Neuronal stem cell (in vitro differentiated cells): Measurements from ENCODE around the gene CD69.
"Not testable (repeated sequence)": the region's sequence is repeated elsewhere in the genome, so short reads cannot be mapped to it uniquely, and the experiment has no call there.

Source experiments
- DNase-seq: peaks from one replicate; pipeline ENCODE4 v3.0.0-alpha.2; 2013; ENCODE audit warnings: low spot score
- H2AFZ ChIP-seq: one replicate; pipeline ENCODE4 v1.6.1; 2013; ENCODE audit warnings: mild to moderate bottlenecking, low read length, inconsistent platforms
- H2AK5ac ChIP-seq: 2 replicates; pipeline ENCODE4 v1.6.1; 2013; ENCODE audit warnings: low read depth, mild to moderate bottlenecking, inconsistent platforms, low read length, moderate library complexity, mixed read lengths
- H2BK120ac ChIP-seq: 2 replicates; pipeline ENCODE4 v1.6.1; 2013; ENCODE audit warnings: low read depth, mild to moderate bottlenecking, inconsistent platforms, low read length, moderate library complexity, mixed read lengths
- H2BK12ac ChIP-seq: one replicate; pipeline ENCODE4 v1.6.1; 2013; ENCODE audit warnings: low read length, inconsistent platforms
- H2BK15ac ChIP-seq: 2 replicates; pipeline ENCODE4 v1.6.1; 2013; ENCODE audit warnings: mild to moderate bottlenecking, low read length, inconsistent platforms, mixed read lengths
- H2BK5ac ChIP-seq: one replicate; pipeline ENCODE4 v1.6.1; 2013; ENCODE audit warnings: inconsistent platforms, mild to moderate bottlenecking, low read length, moderate library complexity
- H3K14ac ChIP-seq: one replicate; pipeline ENCODE4 v1.6.1; 2013; ENCODE audit warnings: low read length, inconsistent platforms
- H3K18ac ChIP-seq: 2 replicates; pipeline ENCODE4 v1.6.1; 2013; ENCODE audit warnings: low read length, inconsistent platforms
- H3K23ac ChIP-seq: 2 replicates; pipeline ENCODE4 v1.6.1; 2013; ENCODE audit warnings: low read depth, mild to moderate bottlenecking, mixed read lengths, low read length, inconsistent platforms; ENCODE audit not compliant: poor library complexity
- H3K27ac ChIP-seq: replicated peaks from 3 replicates; pipeline ENCODE4 v1.5.1; 2013; ENCODE audit warnings: low read length, inconsistent platforms
- H3K27me3 ChIP-seq, 3 experiments: 2 replicates each; pipeline ENCODE4 v1.6.1; 2013; ENCODE audit warnings: low read length in 3 of 3, mild to moderate bottlenecking in 2 of 3, inconsistent platforms in 1 of 3, low read depth in 1 of 3, mixed read lengths in 1 of 3, moderate library complexity in 1 of 3; ENCODE audit not compliant: control insufficient read depth in 3 of 3, insufficient read depth in 3 of 3
- H3K36me3 ChIP-seq, 2 donors: replicated peaks in 1 of 2; 2 replicates each; pipeline ENCODE4 v1.6.1; 2013; ENCODE audit warnings: low read length in 2 of 2; ENCODE audit not compliant: control insufficient read depth in 2 of 2, insufficient read depth in 2 of 2
- H3K4ac ChIP-seq: 2 replicates; pipeline ENCODE4 v1.6.1; 2013; ENCODE audit warnings: inconsistent platforms, mild to moderate bottlenecking, low read length, moderate library complexity
- H3K4me1 ChIP-seq, 2 donors: 1 replicate in 1 of 2; 2 replicates in 1 of 2; pipeline ENCODE4 v1.6.1; 2013; ENCODE audit warnings: low read length in 2 of 2, low read depth in 1 of 2; ENCODE audit not compliant: control insufficient read depth in 2 of 2, insufficient read depth in 1 of 2
- H3K4me2 ChIP-seq: one replicate; pipeline ENCODE4 v1.6.1; 2013; ENCODE audit warnings: mild to moderate bottlenecking, low read length, inconsistent platforms; ENCODE audit not compliant: insufficient read depth, poor library complexity, severe bottlenecking
- H3K4me3 ChIP-seq, 2 donors: 2 replicates each; pipeline ENCODE4 v1.5.1; 2013; ENCODE audit warnings: low read length in 2 of 2, mild to moderate bottlenecking in 2 of 2, inconsistent platforms in 1 of 2, moderate library complexity in 1 of 2
- H3K79me1 ChIP-seq: one replicate; pipeline ENCODE4 v1.6.1; 2013; ENCODE audit warnings: low read depth, mild to moderate bottlenecking, inconsistent platforms, low read length, moderate library complexity
- H3K9ac ChIP-seq: one replicate; pipeline ENCODE4 v1.6.1; 2013; ENCODE audit warnings: mild to moderate bottlenecking, low read depth, low read length, inconsistent platforms; ENCODE audit not compliant: poor library complexity
- H3K9me3 ChIP-seq, 2 donors: replicated peaks in 1 of 2; 2 replicates each; pipeline versions ENCODE3 to v1.6.1; 2013; ENCODE audit warnings: low read length in 2 of 2, mild to moderate bottlenecking in 2 of 2, inconsistent platforms in 1 of 2, low read depth in 1 of 2, mixed read lengths in 1 of 2, moderate library complexity in 1 of 2; ENCODE audit not compliant: control insufficient read depth in 2 of 2, insufficient read depth in 1 of 2
- H4K8ac ChIP-seq: one replicate; pipeline ENCODE4 v1.6.1; 2013; ENCODE audit warnings: low read depth, mild to moderate bottlenecking, inconsistent platforms, low read length, moderate library complexity
- H4K91ac ChIP-seq: one replicate; pipeline ENCODE4 v1.6.1; 2013; ENCODE audit warnings: low read length, low read depth, mild to moderate bottlenecking, inconsistent platforms; ENCODE audit not compliant: poor library complexity
- WGBS, 2 donors: extraction: QIAGEN DNeasy Blood & Tissue Kit; methylation state at CpG; one replicate each; pipeline ENCODE4 v1.1.7; 2013; ENCODE audit warnings: missing lambda C conversion rate in 2 of 2, mixed read lengths in 1 of 2; ENCODE audit not compliant: insufficient read length in 2 of 2, insufficient replicate concordance in 1 of 2; ENCODE audit errors: extremely low coverage in 2 of 2; 5-methylcytosine and 5-hydroxymethylcytosine counted together

The CD69 gene

DNA sequence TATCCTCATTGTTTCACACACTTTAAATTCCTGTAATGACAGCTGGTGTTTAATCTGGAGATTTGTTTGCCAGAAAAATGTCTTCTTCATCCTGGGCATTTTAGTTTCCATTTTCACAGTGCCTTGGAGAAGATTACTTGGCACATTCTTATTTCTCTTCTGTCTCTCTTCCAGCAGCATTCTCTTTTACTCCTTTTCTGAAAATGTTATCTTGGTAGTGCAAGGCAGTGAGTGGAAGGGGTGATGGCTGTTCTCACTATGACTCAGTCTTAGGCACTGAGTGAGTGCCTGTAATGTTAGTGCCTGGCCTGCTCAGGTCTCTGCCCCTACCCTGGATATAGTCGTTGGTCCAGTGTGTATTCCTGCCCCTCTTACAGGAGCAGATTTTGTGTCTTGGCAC lies 40.9 kb downstream of the CD69 start:
- Histone ChIP-seq H3K4ac (no peak overlapping the region), H2BK120ac (no peak overlapping the region), H2BK12ac (no peak overlapping the region), H2AK5ac (no peak overlapping the region), H3K27ac (no peak overlapping the region), H2AFZ (no peak overlapping the region), H2BK5ac (no peak overlapping the region), H3K36me3 (no peaks in the 10 kb centered on the region), H3K27me3 (no peaks in the 10 kb centered on the region), H3K9me3 (peaks cover 0 to 2% of the 10 kb centered on the region in 2 donors), H3K4me3 (no peak overlapping the region), H4K91ac (no peak overlapping the region), H2BK15ac (no peak overlapping the region), H3K4me2 (no peak overlapping the region), H3K18ac (no peak overlapping the region), H3K9ac (no peak overlapping the region), H3K23ac (no peak overlapping the region), H3K79me1 (no peaks in the 10 kb centered on the region), H3K14ac (no peak overlapping the region), H3K4me1 (no peaks in the 10 kb centered on the region), H4K8ac (no peak overlapping the region)
- no CpG with 5 or more reads among the region's 1 CpG for WGBS, 2 donors
- DNase-seq, result no peak

- H3K27me3 ChIP-seq, result no peaks in the 10 kb centered on the region
- H3K79me1 ChIP-seq, result no peaks in the 10 kb centered on the region
- DNase-seq, result no peak
- no peak overlapping the region for H3K27ac ChIP-seq
- H3K18ac ChIP-seq, result no peak overlapping the region
- H2AK5ac ChIP-seq, result no peak overlapping the region
- H3K4ac ChIP-seq, result no peak overlapping the region
- H2BK12ac ChIP-seq, result no peak overlapping the region
- H3K14ac ChIP-seq, result no peak overlapping the region
- H2BK15ac ChIP-seq, result no peak overlapping the region
- no peak overlapping the region for H2BK120ac ChIP-seq
- no CpG with 5 or more reads among the region's 7 CpGs for WGBS, 2 donors
- H3K4me2 ChIP-seq, result no peak overlapping the region
- H3K4me3 ChIP-seq, result no peak overlapping the region
- no peak overlapping the region for H3K9ac ChIP-seq
- H2AFZ ChIP-seq, result no peak overlapping the region
- H3K23ac ChIP-seq, result no peak overlapping the region
- no peaks in the 10 kb centered on the region for H3K36me3 ChIP-seq
- no peaks in the 10 kb centered on the region for H3K4me1 ChIP-seq
- H4K8ac ChIP-seq, result no peak overlapping the region
- no peak overlapping the region for H4K91ac ChIP-seq
- no peak overlapping the region for H2BK5ac ChIP-seq
- H3K9me3 ChIP-seq, result peaks cover 0 to 2% of the 10 kb centered on the region in 2 donors
Observed at GRCh38 chr12:9718968-9719367, 41.7 kb downstream of the CD69 start.

DNA sequence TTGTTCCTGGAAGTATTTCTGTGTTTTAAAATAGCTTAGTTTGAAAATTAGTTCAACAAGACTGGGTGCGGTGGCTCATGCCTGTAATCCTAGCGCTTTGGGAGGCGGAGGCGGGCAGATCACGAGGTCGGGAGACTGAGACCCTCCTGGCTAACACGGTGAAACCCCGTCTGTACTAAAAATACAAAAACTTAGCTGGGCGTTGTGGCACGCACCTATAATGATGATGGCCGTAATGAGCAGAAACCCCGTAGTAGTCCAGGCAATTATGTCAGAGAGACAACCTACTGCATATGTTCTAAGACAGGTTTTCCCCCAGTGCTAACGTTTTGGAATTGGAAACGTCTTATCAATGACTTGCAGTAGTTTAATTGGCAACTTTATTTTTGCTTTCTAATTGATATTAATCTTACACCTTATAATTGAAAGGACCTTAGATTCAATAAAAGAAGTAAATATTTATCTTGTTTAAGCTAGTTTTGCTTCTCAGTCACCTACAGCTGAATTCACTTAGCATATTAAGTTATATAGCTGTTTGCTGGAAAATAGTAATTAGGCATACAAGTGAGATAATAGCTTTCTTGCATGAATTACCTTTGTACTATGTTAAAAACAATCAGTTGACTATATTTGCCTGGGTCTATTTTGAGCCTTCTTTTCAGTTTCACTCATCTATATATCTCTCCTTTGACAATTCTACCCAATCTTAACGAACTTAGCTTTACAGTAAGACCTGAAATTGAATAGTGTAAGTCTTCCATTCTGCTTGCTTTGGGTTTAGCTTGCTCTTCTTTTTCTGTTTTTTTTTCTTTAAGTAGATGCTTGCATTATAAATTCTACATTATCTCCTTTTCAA lies 43.4 kb downstream of the CD69 start:
- Histone ChIP-seq H2AK5ac (no peak overlapping the region), H3K4me3 (no peak overlapping the region), H2BK12ac (no peak overlapping the region), H2BK15ac (no peak overlapping the region), H3K36me3 (no peaks in the 10 kb centered on the region), H4K91ac (no peak overlapping the region), H3K27me3 (no peaks in the 10 kb centered on the region), H3K4ac (no peak overlapping the region), H2BK120ac (no peak overlapping the region), H3K9me3 (peaks cover 0 to 2% of the 10 kb centered on the region in 2 donors), H3K14ac (no peak overlapping the region), H3K18ac (no peak overlapping the region), H3K4me2 (no peak overlapping the region), H3K27ac (no peak overlapping the region), H2BK5ac (no peak overlapping the region), H3K79me1 (no peaks in the 10 kb centered on the region), H2AFZ (no peak overlapping the region), H4K8ac (no peak overlapping the region), H3K23ac (no peak overlapping the region), H3K4me1 (no peaks in the 10 kb centered on the region), H3K9ac (no peak overlapping the region)
- no peak for DNase-seq
- WGBS, 2 donors, result no CpG with 5 or more reads among the region's 15 CpGs

DNA sequence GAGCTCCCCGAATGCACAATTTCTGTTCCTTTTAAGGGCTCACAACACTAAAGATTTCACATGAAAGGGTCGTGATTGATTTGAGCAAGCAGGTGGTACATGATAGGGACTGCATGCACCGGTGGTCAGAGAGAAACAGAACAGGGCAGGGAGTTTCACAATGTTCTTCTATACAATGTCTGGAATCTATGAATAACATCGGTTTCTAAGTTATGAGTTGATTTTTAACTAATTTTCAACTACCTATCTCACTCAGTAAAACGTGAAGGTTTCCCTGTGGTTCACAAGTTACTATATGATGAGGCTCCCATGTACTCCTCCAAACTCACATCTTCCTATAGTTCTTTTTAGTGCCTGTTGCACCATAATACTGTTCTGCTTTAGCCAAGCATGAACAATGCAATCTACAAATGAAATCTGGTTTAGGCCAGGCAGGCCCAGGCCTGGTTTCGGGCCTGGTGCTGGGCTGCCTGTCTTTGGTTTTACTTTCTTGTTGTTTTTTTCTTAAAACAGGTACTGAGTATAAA lies 47.6 kb downstream of the CD69 start:
- not testable (repeated sequence) for H4K8ac ChIP-seq, DNase-seq
- WGBS, 2 donors, result no CpG with 5 or more reads among the region's 6 CpGs

More for the DNA sequence above, 47.6 kb downstream of the CD69 start:
- H3K9me3 ChIP-seq, H3K79me1 ChIP-seq, H2BK5ac ChIP-seq, H3K27me3 ChIP-seq, H3K4ac ChIP-seq, H2BK12ac ChIP-seq, H3K36me3 ChIP-seq, H3K18ac ChIP-seq, H3K23ac ChIP-seq, H3K4me3 ChIP-seq, H3K14ac ChIP-seq, H4K91ac ChIP-seq, H3K4me2 ChIP-seq, H3K9ac ChIP-seq, H3K27ac ChIP-seq, H2AK5ac ChIP-seq, H2BK15ac ChIP-seq, H2BK120ac ChIP-seq, H2AFZ ChIP-seq, H3K4me1 ChIP-seq: not testable (repeated sequence)
